HepG2 (cell line): ENCODE data around the gene DHH. TPM values are rescaled to one million over a fixed set of nuclear protein-coding genes. Genes with fewer than 3 reads are reported as not detected.
A peak's percentile ranks its signal among the peaks of the same experiment; 100 is the strongest.

Source experiments
- CBX1 ChIP-seq: IDR thresholded peaks from one replicate; pipeline ENCODE4 v1.6.1; 2016; ENCODE audit warnings: antibody characterized with exemption, low read depth
- CENPBD1 ChIP-seq: sonication (generic); formaldehyde crosslinking; IDR thresholded peaks from 2 replicates; pipeline ENCODE4 v1.8.0; 2022; ENCODE audit warnings: missing genetic modification reagents, low read depth, mild to moderate bottlenecking, borderline replicate concordance
- FOXA3 ChIP-seq: IDR thresholded peaks from 2 replicates; pipeline ENCODE4 v1.6.1; 2016; ENCODE audit warnings: missing genetic modification reagents, missing compliant biosample characterization
- GATAD2A ChIP-seq: IDR thresholded peaks from 2 replicates; pipeline ENCODE4 v1.6.1; 2016
- HMG20A ChIP-seq: IDR thresholded peaks from 2 replicates; pipeline ENCODE4 v1.6.1; 2016; ENCODE audit warnings: borderline replicate concordance
- KMT2B ChIP-seq: IDR thresholded peaks from 2 replicates; pipeline ENCODE4 v1.6.1; 2016; ENCODE audit warnings: missing genetic modification reagents, missing compliant biosample characterization
- MED13 ChIP-seq: sonication (generic); formaldehyde crosslinking; IDR thresholded peaks from 2 replicates; pipeline ENCODE4 v1.5.0; 2020; ENCODE audit warnings: missing genetic modification reagents
- SRSF1 ChIP-seq: fragments of 200-400 bp; formaldehyde crosslinking; optimal IDR thresholded peaks from 2 replicates; pipeline ENCODE3; 2017; ENCODE audit warnings: mild to moderate bottlenecking, low read depth, low read length, moderate library complexity
- STAT5B ChIP-seq: sonication (generic); formaldehyde crosslinking; IDR thresholded peaks from 2 replicates; pipeline ENCODE4 v1.4.0; 2020; ENCODE audit warnings: missing genetic modification reagents
- YEATS2 ChIP-seq: sonication (generic); formaldehyde crosslinking; IDR thresholded peaks from 2 replicates; pipeline ENCODE4 v1.4.0; 2020; ENCODE audit warnings: missing genetic modification reagents, borderline replicate concordance
- ZBTB3 ChIP-seq: sonication (generic); formaldehyde crosslinking; IDR thresholded peaks from 2 replicates; pipeline ENCODE4 v1.4.0; 2020; ENCODE audit warnings: low read depth, mild to moderate bottlenecking, moderate library complexity, missing genetic modification reagents, borderline replicate concordance
- ZBTB37 ChIP-seq: sonication (generic); formaldehyde crosslinking; IDR thresholded peaks from 2 replicates; pipeline ENCODE4 v1.4.0; 2020; ENCODE audit warnings: mild to moderate bottlenecking, missing genetic modification reagents
- ZBTB39 ChIP-seq: sonication (generic); formaldehyde crosslinking; IDR thresholded peaks from 2 replicates; pipeline ENCODE4 v1.5.0; 2020; ENCODE audit warnings: missing genetic modification reagents
- ZKSCAN5 ChIP-seq: sonication (generic); formaldehyde crosslinking; IDR thresholded peaks from 2 replicates; pipeline ENCODE4 v1.5.1; 2020; ENCODE audit warnings: mild to moderate bottlenecking, missing genetic modification reagents
- ZNF614 ChIP-seq: IDR thresholded peaks from 2 replicates; pipeline ENCODE4 v1.6.1; 2018; ENCODE audit warnings: missing biosample characterization, missing genetic modification reagents, inconsistent platforms, borderline replicate concordance
- ZNF777 ChIP-seq: sonication (generic); formaldehyde crosslinking; IDR thresholded peaks from 2 replicates; pipeline ENCODE4 v1.4.0; 2020; ENCODE audit warnings: missing genetic modification reagents
- ZNF780A ChIP-seq: sonication (generic); formaldehyde crosslinking; IDR thresholded peaks from 2 replicates; pipeline ENCODE4 v1.8.0; 2022; ENCODE audit warnings: mild to moderate bottlenecking, missing genetic modification reagents, moderate library complexity
- polyA plus RNA-seq, 8 experiments: library from polyadenylated mRNA; depleted of rRNA in 3 of 8; stranded (reverse) in 7 of 8; unstranded in 1 of 8; fragments of >200 nt; fragmentation: Illumina TruSeq in 4 of 8; extraction: Trizol in 4 of 8; gene quantifications; 2 replicates each; pipeline versions ENCODE4 v1.2.1 to v1.2.3, GENCODE V29; 2011 to 2016; ENCODE audit warnings: low read depth in 4 of 8, missing spikeins in 1 of 8, mixed read lengths in 1 of 8; ENCODE audit not compliant: insufficient read depth in 1 of 8
- total RNA-seq, 5 experiments: library from RNA; depleted of rRNA; stranded (reverse); fragments of >200 nt; fragmentation: Illumina TruSeq; extraction: Trizol; gene quantifications; 2 replicates each; pipeline ENCODE4 v1.2.3, GENCODE V29; 2016; ENCODE audit warnings: low read depth in 1 of 5
- TF ChIP-seq, protein P1 (sequence below): sonication (generic); formaldehyde crosslinking; IDR thresholded peaks from 2 replicates; pipeline ENCODE4 v1.8.0; 2022; ENCODE audit warnings: missing genetic modification reagents, mild to moderate bottlenecking, inconsistent platforms, borderline replicate concordance
- TF ChIP-seq, protein P2 (sequence below): sonication (generic); formaldehyde crosslinking; IDR thresholded peaks from 2 replicates; pipeline ENCODE4 v1.9.0; 2021; ENCODE audit warnings: missing genetic modification reagents, borderline replicate concordance

The DHH gene
- total and polyA plus RNA-seq, 2 of the 13 experiments (the other 11 are each of a cell fraction or from before 2014, with no cell fraction given) = not detected

- no peak; the same call in none of the 2 replicates for TF ChIP-seq ZNF777 (CRISPR knock-in tag)
- TF ChIP-seq CENPBD1 (CRISPR knock-in tag) = no peak
- no peak for TF ChIP-seq ZBTB3 (CRISPR knock-in tag)
- peak; percentile 55; the same call in 1 of the 2 replicates for TF ChIP-seq ZBTB37 (CRISPR knock-in tag)
- TF ChIP-seq CBX1 = peak; percentile 59
- TF ChIP-seq MED13 (CRISPR knock-in tag) = no peak
- 0 out of 2 replicates have a peak, but pooled peaks have one; percentile 74 for TF ChIP-seq ZNF614 (CRISPR knock-in tag)
- peak; percentile 90; the same call in 1 of the 2 replicates for TF ChIP-seq ZNF780A (CRISPR knock-in tag)
- no peak for TF ChIP-seq STAT5B (CRISPR knock-in tag)
- TF ChIP-seq YEATS2 (CRISPR knock-in tag) = peak; percentile 91
- peak; percentile 96 for TF ChIP-seq KMT2B (CRISPR knock-in tag)
- TF ChIP-seq HMG20A (CRISPR knock-in tag) = 0 out of 2 replicates have a peak, but pooled peaks have one; percentile 15
- TF ChIP-seq FOXA3 (CRISPR knock-in tag) = peak; percentile 60
- TF ChIP-seq ZKSCAN5 (CRISPR knock-in tag) = peak; percentile 59; the same call in 1 of the 2 replicates
- TF ChIP-seq, protein P1, sequence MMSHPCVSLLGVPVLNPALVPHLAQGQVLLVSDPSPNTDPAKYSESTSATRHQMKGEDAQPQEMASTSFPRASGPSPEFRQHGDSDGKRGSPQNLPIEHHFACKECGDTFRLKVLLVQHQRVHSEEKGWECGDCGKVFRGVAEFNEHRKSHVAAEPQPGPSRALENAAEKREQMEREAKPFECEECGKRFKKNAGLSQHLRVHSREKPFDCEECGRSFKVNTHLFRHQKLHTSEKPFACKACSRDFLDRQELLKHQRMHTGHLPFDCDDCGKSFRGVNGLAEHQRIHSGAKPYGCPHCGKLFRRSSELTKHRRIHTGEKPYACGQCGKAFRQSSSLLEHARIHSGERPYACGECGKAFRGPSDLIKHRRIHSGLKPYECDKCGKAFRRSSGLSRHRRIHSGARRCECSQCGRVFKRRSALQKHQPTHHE (CRISPR knock-in tag) = no peak; the same call in 1 of the 2 replicates
- peak; percentile 80 for TF ChIP-seq GATAD2A (CRISPR knock-in tag)
- TF ChIP-seq ZBTB39 = peak; percentile 54; the same call in 1 of the 2 replicates
- TF ChIP-seq, protein P2, sequence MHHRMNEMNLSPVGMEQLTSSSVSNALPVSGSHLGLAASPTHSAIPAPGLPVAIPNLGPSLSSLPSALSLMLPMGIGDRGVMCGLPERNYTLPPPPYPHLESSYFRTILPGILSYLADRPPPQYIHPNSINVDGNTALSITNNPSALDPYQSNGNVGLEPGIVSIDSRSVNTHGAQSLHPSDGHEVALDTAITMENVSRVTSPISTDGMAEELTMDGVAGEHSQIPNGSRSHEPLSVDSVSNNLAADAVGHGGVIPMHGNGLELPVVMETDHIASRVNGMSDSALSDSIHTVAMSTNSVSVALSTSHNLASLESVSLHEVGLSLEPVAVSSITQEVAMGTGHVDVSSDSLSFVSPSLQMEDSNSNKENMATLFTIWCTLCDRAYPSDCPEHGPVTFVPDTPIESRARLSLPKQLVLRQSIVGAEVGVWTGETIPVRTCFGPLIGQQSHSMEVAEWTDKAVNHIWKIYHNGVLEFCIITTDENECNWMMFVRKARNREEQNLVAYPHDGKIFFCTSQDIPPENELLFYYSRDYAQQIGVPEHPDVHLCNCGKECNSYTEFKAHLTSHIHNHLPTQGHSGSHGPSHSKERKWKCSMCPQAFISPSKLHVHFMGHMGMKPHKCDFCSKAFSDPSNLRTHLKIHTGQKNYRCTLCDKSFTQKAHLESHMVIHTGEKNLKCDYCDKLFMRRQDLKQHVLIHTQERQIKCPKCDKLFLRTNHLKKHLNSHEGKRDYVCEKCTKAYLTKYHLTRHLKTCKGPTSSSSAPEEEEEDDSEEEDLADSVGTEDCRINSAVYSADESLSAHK (CRISPR knock-in tag) = no peak
- TF ChIP-seq SRSF1 = peak; percentile 88
Observed at GRCh38 chr12:49060237-49061156, 34.1 kb downstream of the DHH start, which contains the start of gene KMT2D (continued).
